K562 (cell line): ENCODE measurements around the gene RPUSD2. TPM values are rescaled to one million over a fixed set of nuclear protein-coding genes. Genes with fewer than 3 reads are reported as not detected.

Source experiments
- ATF1 ChIP-seq, 2 experiments: fragments of 450-650 bp in 1 of 2; IDR thresholded peaks; 2 replicates each; pipeline ENCODE4 v1.6.1; 2016; ENCODE audit warnings: missing compliant biosample characterization in 1 of 2, missing genetic modification characterization in 1 of 2
- CREB3L1 ChIP-seq: fragments of 450-650 bp; IDR thresholded peaks from 2 replicates; pipeline ENCODE4 v1.6.1; 2014; ENCODE audit warnings: low read depth, mild to moderate bottlenecking, moderate library complexity, borderline replicate concordance
- DIDO1 ChIP-seq: fragments of 450-650 bp; IDR thresholded peaks from 2 replicates; pipeline ENCODE4 v1.6.1; 2016; ENCODE audit warnings: low read depth, missing biosample characterization, missing genetic modification characterization
- EP400 ChIP-seq: fragments of 450-650 bp; IDR thresholded peaks from 2 replicates; pipeline ENCODE4 v1.6.1; 2017; ENCODE audit warnings: antibody characterized with exemption, mild to moderate bottlenecking, moderate library complexity
- FIP1L1 ChIP-seq: fragments of 200-400 bp; formaldehyde crosslinking; IDR thresholded peaks from 2 replicates; pipeline ENCODE4 v1.6.1; 2018; ENCODE audit warnings: mild to moderate bottlenecking, low read depth, low read length; ENCODE audit not compliant: poor library complexity, severe bottlenecking
- FOXO4 ChIP-seq: fragments of 450-650 bp; formaldehyde crosslinking; IDR thresholded peaks from 2 replicates; pipeline ENCODE4 v1.4.0; 2020; ENCODE audit warnings: mild to moderate bottlenecking, moderate library complexity
- HCFC1 ChIP-seq: IDR thresholded peaks from 2 replicates; pipeline ENCODE4 v1.6.1; 2012; ENCODE audit warnings: low read depth, low read length, improper control_type of control experiment
- HDAC2 ChIP-seq: fragments of 450-650 bp; IDR thresholded peaks from 2 replicates; pipeline ENCODE4 v1.6.1; 2016; ENCODE audit warnings: mild to moderate bottlenecking
- MAX ChIP-seq: sonication (generic); formaldehyde crosslinking; IDR thresholded peaks from 2 replicates; pipeline ENCODE4 v1.9.0; 2022; ENCODE audit warnings: mild to moderate bottlenecking, missing genetic modification reagents
- MTA1 ChIP-seq: fragments of 450-650 bp; IDR thresholded peaks from 2 replicates; pipeline ENCODE4 v1.6.1; 2017; ENCODE audit warnings: borderline replicate concordance
- NFIX ChIP-seq: fragments of 250-450 bp; sonication (Bioruptor Pico); IDR thresholded peaks from 2 replicates; pipeline ENCODE4 v1.4.0; 2020; ENCODE audit warnings: low read depth, mild to moderate bottlenecking, moderate library complexity
- OTX1 ChIP-seq: fragments of 450-650 bp; formaldehyde crosslinking; IDR thresholded peaks from 2 replicates; pipeline ENCODE4 v1.4.0; 2022; ENCODE audit warnings: mild to moderate bottlenecking
- PHB ChIP-seq: fragments of 250-450 bp; sonication (Bioruptor Pico); IDR thresholded peaks from 2 replicates; pipeline ENCODE4 v1.5.0; 2021
- PKNOX1 ChIP-seq: fragments of 450-650 bp; IDR thresholded peaks from 2 replicates; pipeline ENCODE4 v1.6.1; 2016
- POLR2A ChIP-seq: fragments of 450-650 bp; conservative IDR thresholded peaks from 2 replicates; pipeline ENCODE4 v1.6.1; 2016
- POLR2AphosphoS5 ChIP-seq: IDR thresholded peaks from 2 replicates; pipeline ENCODE4 v1.6.1; 2011; ENCODE audit warnings: mild to moderate bottlenecking, low read depth, low read length, moderate library complexity; ENCODE audit not compliant: control insufficient read depth, insufficient read depth
- SIRT6 ChIP-seq: IDR thresholded peaks from one replicate; pipeline ENCODE4 v1.6.1; 2012; ENCODE audit warnings: low read depth, mild to moderate bottlenecking, control low read depth, inconsistent platforms, low read length, moderate library complexity
- SMARCB1 ChIP-seq: IDR thresholded peaks from 2 replicates; pipeline ENCODE4 v1.6.1; 2011; ENCODE audit warnings: improper control_type of control experiment, low read depth; ENCODE audit not compliant: insufficient read length
- TAF1 ChIP-seq: IDR thresholded peaks from 2 replicates; pipeline ENCODE4 v1.6.1; 2011; ENCODE audit warnings: mild to moderate bottlenecking, low read length, moderate library complexity; ENCODE audit not compliant: insufficient read depth, control insufficient read depth, severe bottlenecking; ENCODE audit errors: extremely low read depth
- TBP ChIP-seq: optimal IDR thresholded peaks from 2 replicates; pipeline ENCODE3; 2011; ENCODE audit warnings: low read depth, low read length, improper control_type of control experiment
- TOE1 ChIP-seq, 2 experiments: fragments of 450-650 bp in 1 of 2; sonication (generic) in 1 of 2; formaldehyde crosslinking in 1 of 2; IDR thresholded peaks; 2 replicates each; pipeline versions ENCODE4 v1.7.1 to v1.8.0; 2016 to 2022; ENCODE audit warnings: borderline replicate concordance in 2 of 2, mild to moderate bottlenecking in 2 of 2, antibody characterized with exemption in 1 of 2, inconsistent platforms in 1 of 2, low read depth in 1 of 2, missing genetic modification reagents in 1 of 2, moderate library complexity in 1 of 2
- ZNF124 ChIP-seq: sonication (generic); formaldehyde crosslinking; IDR thresholded peaks from 2 replicates; pipeline ENCODE4 v1.8.1; 2022; ENCODE audit warnings: missing genetic modification reagents
- ZSCAN32 ChIP-seq: fragments of 450-650 bp; formaldehyde crosslinking; IDR thresholded peaks from 2 replicates; pipeline ENCODE4 v1.4.0; 2020; ENCODE audit warnings: mild to moderate bottlenecking, moderate library complexity
- polyA plus RNA-seq, 8 experiments: library from polyadenylated mRNA; depleted of rRNA in 4 of 8; stranded (reverse) in 5 of 8; unstranded in 3 of 8; fragments of >200 nt; fragmentation: Nextera tagmentation in 2 of 8; fragmentation: Illumina TruSeq in 1 of 8; extraction: Ambion mirVana in 2 of 8; extraction: Trizol in 1 of 8; gene quantifications; 2 replicates each; pipeline versions ENCODE4 v1.2.1 to v1.2.3, GENCODE V29; 2011 to 2014; ENCODE audit warnings: inconsistent platforms in 1 of 8, missing spikeins in 1 of 8
- total RNA-seq, 7 experiments: library from RNA; depleted of rRNA in 6 of 7; stranded (reverse); fragments of >200 nt in 6 of 7; fragmentation: Illumina TruSeq in 2 of 7; extraction: Trizol in 2 of 7; gene quantifications; 2 replicates each; pipeline versions ENCODE4 v1.2.1 to v1.2.3, GENCODE V29; 2011 to 2021; ENCODE audit warnings: low replicate concordance in 1 of 7

Gene RPUSD2
- total and polyA plus RNA-seq, 9 of the 15 experiments (the other 6 are each of a cell fraction or from before 2014, with no cell fraction given), result 3.7 to 30.2 (median 14.3) TPM

- TF ChIP-seq ATF1 (CRISPR knock-in tag; IDR thresholded peaks at IDR 0.05) (peak; percentile 93), ATF1 (tag; IDR thresholded peaks at IDR 0.05) (peak; percentile 99), DIDO1 (peak; percentile 89), FOXO4 (CRISPR knock-in tag) (no peak), SIRT6 (no peak), MAX (CRISPR knock-in tag) (peak; percentile 90), SMARCB1 (no peak), OTX1 (CRISPR knock-in tag) (0 out of 2 replicates have a peak, but pooled peaks have one; percentile 41), NFIX (CRISPR knock-in tag) (no peak), POLR2A (peak; percentile 93), ZSCAN32 (CRISPR knock-in tag) (no peak), EP400 (peak; percentile 95), CREB3L1 (peak; percentile 74; the same call in 1 of the 2 replicates), HDAC2 (peak; percentile 91; the same call in 1 of the 2 replicates), HCFC1 (peak; percentile 82), ZNF124 (CRISPR knock-in tag) (no peak), PKNOX1 (peak; percentile 15; the same call in 1 of the 2 replicates), TBP (peak; percentile 69), FIP1L1 (peak; percentile 67), TOE1 (IDR thresholded peaks at IDR 0.05; ENCODE audit: borderline replicate concordance) (no peak), TOE1 (CRISPR knock-in tag; IDR thresholded peaks at IDR 0.05; ENCODE audit: borderline replicate concordance, low read depth) (0 out of 2 replicates have a peak, but pooled peaks have one; percentile 15), TAF1 (peak; percentile 68), PHB (CRISPR knock-in tag) (no peak), MTA1 (peak; percentile 99), POLR2AphosphoS5 (peak; percentile 82)
Observed at GRCh38 chr15:40569129-40569953, at the start of gene RPUSD2 (continued).
